Measurements from ENCODE around the gene ELMO3. TPM values are rescaled to one million over a fixed set of nuclear protein-coding genes. Genes with fewer than 3 reads are reported as not detected.

The ELMO3 gene
- total and polyA plus RNA-seq, 2 donors from 2014 or later = 24.2 to 33.1 TPM

DNA sequence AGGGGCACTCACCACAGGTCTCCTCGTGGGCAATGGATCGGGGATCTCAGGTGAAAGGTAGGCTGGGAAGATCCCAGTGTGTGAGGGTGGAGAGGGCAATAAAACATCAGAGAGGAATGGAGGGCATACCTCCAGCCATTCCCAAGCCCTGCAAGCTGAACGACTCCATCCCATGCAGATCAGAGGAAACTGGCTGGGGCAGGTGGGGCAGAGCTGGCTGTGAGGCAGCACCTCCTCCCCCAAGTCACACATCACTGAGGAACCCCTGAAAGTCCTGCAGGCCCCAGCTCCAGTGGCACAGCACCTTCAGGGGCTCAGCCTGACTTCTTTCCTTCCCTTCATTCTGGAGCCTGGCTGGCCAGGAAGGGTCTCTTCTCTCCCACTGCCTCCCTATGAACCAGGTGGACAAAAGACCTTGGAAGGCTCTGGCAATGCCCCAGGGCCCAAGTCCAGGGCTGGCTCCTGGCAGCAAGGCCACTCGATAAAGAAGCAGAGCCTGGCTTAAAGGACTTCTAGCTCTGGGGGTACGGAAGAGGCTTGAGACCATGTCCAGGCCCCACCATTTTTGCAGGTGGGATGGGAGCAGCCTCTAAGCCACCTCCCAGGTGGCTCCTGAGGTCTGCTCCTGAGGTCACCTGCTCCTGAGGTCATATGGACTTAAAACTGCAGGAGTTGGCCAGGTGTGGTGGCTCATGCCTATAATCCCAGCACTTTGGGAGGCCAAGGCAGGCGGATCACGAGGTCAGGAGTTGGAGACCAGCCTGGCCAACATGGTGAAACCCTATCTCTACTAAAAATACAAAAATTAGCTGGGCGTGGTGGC is 14.5 kb downstream of the ELMO3 start:
- intact Hi-C loops (cut with DNase I) = no loop called here
- H3K27me3 ChIP-seq (ENCODE audit: control insufficient read depth, insufficient read depth, low read length) = no peaks in the 10 kb centered on the region
- TF ChIP-seq, protein P1, sequence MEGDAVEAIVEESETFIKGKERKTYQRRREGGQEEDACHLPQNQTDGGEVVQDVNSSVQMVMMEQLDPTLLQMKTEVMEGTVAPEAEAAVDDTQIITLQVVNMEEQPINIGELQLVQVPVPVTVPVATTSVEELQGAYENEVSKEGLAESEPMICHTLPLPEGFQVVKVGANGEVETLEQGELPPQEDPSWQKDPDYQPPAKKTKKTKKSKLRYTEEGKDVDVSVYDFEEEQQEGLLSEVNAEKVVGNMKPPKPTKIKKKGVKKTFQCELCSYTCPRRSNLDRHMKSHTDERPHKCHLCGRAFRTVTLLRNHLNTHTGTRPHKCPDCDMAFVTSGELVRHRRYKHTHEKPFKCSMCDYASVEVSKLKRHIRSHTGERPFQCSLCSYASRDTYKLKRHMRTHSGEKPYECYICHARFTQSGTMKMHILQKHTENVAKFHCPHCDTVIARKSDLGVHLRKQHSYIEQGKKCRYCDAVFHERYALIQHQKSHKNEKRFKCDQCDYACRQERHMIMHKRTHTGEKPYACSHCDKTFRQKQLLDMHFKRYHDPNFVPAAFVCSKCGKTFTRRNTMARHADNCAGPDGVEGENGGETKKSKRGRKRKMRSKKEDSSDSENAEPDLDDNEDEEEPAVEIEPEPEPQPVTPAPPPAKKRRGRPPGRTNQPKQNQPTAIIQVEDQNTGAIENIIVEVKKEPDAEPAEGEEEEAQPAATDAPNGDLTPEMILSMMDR (IDR thresholded peaks at IDR 0.05; ENCODE audit: borderline replicate concordance, extremely low read depth, insufficient read depth) = no peak
- H3K4me3 ChIP-seq (ENCODE audit: low read length in 3 of 3) = no peak overlapping the region
- no peaks in the 10 kb centered on the region for H3K9me3 ChIP-seq (ENCODE audit: control insufficient read depth in 2 of 3, insufficient read depth in 1 of 3, low read length in 3 of 3)
- H3K36me3 ChIP-seq (ENCODE audit: control insufficient read depth in 2 of 3, insufficient read depth in 3 of 3, low read length in 3 of 3) = no peaks in the 10 kb centered on the region
- DNase-seq (no peak), FAIRE-seq (no peak)
- H3K27ac ChIP-seq (ENCODE audit: low read depth in 2 of 2, low read length in 2 of 2) = no peak overlapping the region
- H3K4me1 ChIP-seq (ENCODE audit: control insufficient read depth in 2 of 3, insufficient read depth in 2 of 3, low read depth in 1 of 3, low read length in 3 of 3) = peaks cover 0 to 6% (median 0%) of the 10 kb centered on the region in 3 donors
- H3K9ac ChIP-seq (ENCODE audit: low read length in 3 of 3) = no peak overlapping the region

- FAIRE-seq (no peak), DNase-seq (peak in 1 of 5 donors; percentile 53)
- H3K36me3 ChIP-seq (ENCODE audit: control insufficient read depth in 2 of 3, insufficient read depth in 3 of 3, low read length in 3 of 3) = no peaks in the 10 kb centered on the region
- no peaks in the 10 kb centered on the region for H3K27me3 ChIP-seq (ENCODE audit: control insufficient read depth, insufficient read depth, low read length)
- no peak overlapping the region for H3K27ac ChIP-seq (ENCODE audit: low read depth in 2 of 2, low read length in 2 of 2)
- H3K4me1 ChIP-seq (ENCODE audit: control insufficient read depth in 2 of 3, insufficient read depth in 2 of 3, low read depth in 1 of 3, low read length in 3 of 3) = peaks cover 0 to 4% (median 0%) of the 10 kb centered on the region in 3 donors
- TF ChIP-seq, protein P1 (IDR thresholded peaks at IDR 0.05; ENCODE audit: borderline replicate concordance, extremely low read depth, insufficient read depth) = no peak
- no peaks in the 10 kb centered on the region for H3K9me3 ChIP-seq (ENCODE audit: control insufficient read depth in 2 of 3, insufficient read depth in 1 of 3, low read length in 3 of 3)
- intact Hi-C loops (cut with DNase I) = no loop called here
- no peak overlapping the region for H3K4me3 ChIP-seq (ENCODE audit: low read length in 3 of 3)
- no peak overlapping the region for H3K9ac ChIP-seq (ENCODE audit: low read length in 3 of 3)
Measured at GRCh38 chr16:67215706-67216105, 16.8 kb downstream of the ELMO3 start.

DNA sequence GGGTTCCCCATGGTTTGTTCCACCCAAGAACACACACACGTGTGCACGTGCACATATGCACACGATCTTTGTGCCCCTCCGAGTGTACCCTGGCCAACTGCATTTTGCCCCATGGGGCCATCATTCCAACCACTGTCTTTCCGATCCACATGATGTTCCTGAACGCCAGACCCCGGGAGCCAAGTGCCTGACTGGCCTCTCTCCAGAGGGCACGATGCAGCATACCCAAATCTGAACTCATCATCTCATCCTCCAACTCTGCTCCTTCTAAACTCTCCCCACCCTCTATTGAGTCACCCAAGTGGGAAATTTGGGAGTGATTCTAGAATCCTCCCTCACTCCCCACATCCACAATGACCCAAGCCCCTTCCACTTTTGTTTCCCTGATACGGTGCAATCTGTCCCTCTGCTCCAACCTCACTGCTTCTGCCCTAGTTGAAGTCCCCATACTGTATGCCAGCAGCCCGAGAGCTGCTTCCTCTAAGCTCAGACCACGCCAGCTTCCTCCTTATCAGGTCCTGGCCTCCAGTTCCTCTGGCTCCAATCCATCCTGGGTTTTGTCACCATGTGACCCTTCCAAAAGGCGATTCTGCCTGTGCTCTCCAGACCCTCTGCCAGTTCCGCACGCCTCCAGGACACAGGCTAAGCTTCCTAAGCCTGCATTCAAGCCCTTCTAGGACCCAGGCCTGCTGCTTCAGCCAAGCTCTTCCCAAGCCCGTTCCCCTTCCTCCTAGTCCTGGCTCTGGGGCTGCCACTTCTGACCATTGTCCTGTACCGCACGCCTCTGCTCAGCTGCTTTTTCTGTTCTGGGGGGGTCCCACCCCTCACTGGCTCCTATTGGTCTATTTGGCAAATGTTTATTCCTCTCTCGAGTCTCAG is 17.9 kb downstream of the ELMO3 start:
- Histone ChIP-seq H3K36me3 (ENCODE audit: control insufficient read depth in 2 of 3, insufficient read depth in 3 of 3, low read length in 3 of 3) (no peaks in the 10 kb centered on the region), H3K27me3 (ENCODE audit: control insufficient read depth, insufficient read depth, low read length) (no peaks in the 10 kb centered on the region), H3K27ac (ENCODE audit: low read depth in 2 of 2, low read length in 2 of 2) (peak overlapping the region in 1 of 2 donors; percentile 27), H3K4me1 (ENCODE audit: control insufficient read depth in 2 of 3, insufficient read depth in 2 of 3, low read depth in 1 of 3, low read length in 3 of 3) (peaks cover 0 to 4% (median 0%) of the 10 kb centered on the region in 3 donors), H3K9me3 (ENCODE audit: control insufficient read depth in 2 of 3, insufficient read depth in 1 of 3, low read length in 3 of 3) (no peaks in the 10 kb centered on the region), H3K4me3 (ENCODE audit: low read length in 3 of 3) (no peak overlapping the region), H3K9ac (ENCODE audit: low read length in 3 of 3) (no peak overlapping the region)
- peak in 1 of 5 donors; percentile 33 for DNase-seq
- TF ChIP-seq, protein P1 (IDR thresholded peaks at IDR 0.05; ENCODE audit: borderline replicate concordance, extremely low read depth, insufficient read depth) = no peak
- no peak for FAIRE-seq
- intact Hi-C loops (cut with DNase I) = no loop called here
